ENCODE measurements around the gene ZNF519.
A peak's percentile ranks its signal among the peaks of the same experiment; 100 is the strongest.

Gene ZNF519

DNA sequence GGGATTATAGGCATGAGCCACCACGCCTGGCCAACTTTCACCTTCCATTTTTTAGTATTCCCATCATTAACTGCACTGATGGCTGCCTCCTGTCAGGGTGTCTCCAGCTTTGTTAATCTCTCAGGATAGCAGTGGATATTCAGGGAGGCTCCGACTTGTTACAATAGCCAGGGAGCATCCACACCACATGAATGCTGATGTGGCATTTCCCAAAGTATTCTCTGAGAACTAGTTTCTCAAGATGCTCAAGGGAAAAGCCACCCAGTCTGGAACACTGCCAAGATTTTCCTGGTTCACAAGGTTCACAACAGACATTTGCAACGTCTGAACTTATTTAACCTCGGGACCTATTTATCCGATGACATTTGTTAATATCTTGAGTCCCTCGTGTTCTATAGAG, 33.8 kb downstream of the ZNF519 start:
- DNase-seq (ENCODE audit: low read depth, low spot score) = no peak

DNA sequence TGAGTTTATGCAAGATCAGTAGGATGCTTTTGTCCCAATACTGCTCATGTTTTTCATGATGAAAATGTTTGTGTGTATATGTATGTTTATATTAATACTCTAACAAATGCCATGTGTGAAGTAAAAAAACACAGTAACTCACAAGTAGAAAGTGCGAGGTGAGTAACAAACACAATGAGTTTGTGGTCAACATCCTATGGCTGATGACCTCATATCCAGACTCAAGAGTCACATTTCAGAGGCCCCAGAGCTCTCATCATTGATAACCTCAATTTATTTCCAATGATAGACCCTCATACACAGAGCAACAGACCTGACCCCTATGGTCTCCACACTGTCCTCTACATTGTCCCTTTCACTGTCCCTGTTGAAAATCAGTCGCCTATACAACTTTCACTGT, 34.5 kb downstream of the ZNF519 start:
- no peak for DNase-seq (ENCODE audit: low read depth, low spot score)

DNA sequence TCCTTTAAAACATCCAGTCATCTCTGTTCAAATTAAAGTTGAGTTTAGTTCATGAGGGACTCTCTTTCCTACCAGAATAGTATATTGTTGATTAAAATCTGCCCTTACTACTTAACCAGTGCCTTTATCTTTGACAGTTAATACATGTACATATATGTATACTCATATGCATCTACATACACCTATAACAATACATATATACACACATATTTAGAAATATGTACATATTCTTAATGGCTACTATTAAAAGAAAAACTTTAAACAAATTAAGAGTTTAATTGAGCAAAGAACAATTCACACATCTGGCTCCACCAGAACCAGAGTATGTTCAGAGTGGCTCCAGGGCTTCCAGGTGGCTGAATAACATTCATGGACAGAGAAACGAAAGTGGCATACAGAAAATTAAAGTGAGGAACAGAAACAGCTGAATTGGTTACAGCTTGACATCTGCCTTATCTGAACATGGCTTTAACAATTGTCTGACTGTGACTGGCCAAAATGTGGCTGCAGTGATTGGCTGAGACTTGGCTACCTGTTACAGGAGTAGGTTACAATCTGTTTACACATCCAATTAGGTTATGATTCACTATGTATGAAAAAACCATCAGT, 38.8 kb downstream of the ZNF519 start:
- no peak for DNase-seq (ENCODE audit: low read depth, low spot score)

DNA sequence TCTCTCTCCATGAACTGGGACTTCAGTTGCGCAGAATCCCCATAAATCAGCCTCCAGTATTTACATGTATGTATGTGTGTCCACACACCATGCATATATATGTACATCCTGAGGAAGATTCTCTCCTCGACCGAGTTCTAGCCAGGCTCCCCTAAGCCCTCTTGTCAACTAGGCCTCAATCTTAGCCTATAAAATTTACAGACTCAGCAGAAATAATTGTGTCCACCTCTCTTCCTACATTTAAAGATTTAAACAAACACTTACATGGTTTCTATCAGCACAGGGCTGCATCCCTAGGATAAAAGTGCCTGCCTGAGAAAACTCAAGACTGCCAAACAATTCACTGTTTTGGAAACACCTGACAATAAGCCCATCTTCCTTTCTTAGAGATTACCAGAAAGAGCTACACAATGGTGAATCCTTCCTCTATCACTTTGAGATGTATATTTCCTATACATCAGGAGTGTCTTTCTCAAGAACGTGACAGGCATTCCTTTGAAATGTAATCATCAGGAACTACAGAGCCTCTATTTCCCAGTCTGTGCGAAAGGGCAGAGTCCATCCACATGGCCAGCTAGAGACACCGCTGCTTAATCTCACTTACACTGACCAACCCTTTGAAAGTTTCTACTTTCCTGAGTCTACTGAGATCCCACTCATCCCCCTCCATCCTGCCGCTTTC, 39.5 kb downstream of the ZNF519 start:
- no peak for DNase-seq (ENCODE audit: low read depth, low spot score)

DNA sequence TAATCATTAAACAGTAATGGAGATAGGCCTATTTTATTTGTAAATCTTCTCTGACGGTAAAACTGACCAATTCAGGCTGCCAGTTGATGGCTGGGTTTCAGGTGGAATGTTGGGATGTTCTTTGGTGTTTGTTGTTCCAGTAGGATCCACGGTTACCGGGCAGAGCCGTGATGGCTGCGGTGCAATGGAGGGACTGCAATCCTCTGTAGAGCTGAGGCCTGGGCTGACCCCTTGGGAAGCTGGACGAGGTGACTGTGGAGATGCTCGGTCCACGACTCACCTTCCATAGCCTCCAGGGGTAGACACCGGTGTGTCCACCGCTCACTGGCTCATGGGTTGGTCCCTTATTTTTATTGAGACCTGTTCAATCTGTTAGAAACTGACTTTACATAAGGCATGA, 42.5 kb downstream of the ZNF519 start:
- no peak for DNase-seq (ENCODE audit: low read depth, low spot score)

DNA sequence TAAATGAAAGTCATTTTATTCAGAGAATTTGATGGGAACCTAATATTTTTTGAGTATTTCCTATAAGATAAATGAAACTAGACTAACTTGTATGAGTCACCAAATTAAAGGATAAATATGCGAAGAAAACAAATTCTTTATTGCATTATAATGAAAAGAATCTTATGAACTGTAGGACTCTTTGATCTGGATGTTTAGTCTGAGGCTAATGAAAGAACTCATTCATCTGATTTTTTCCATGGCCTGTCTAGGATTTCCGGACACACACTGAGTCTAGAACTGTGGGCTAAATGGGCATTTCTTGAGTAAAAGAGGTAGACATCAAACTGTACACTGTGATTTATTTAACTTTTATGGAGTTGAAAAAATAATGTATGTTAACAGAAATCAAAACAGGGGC, 43.0 kb downstream of the ZNF519 start:
- DNase-seq (ENCODE audit: low read depth, low spot score) = no peak

DNA sequence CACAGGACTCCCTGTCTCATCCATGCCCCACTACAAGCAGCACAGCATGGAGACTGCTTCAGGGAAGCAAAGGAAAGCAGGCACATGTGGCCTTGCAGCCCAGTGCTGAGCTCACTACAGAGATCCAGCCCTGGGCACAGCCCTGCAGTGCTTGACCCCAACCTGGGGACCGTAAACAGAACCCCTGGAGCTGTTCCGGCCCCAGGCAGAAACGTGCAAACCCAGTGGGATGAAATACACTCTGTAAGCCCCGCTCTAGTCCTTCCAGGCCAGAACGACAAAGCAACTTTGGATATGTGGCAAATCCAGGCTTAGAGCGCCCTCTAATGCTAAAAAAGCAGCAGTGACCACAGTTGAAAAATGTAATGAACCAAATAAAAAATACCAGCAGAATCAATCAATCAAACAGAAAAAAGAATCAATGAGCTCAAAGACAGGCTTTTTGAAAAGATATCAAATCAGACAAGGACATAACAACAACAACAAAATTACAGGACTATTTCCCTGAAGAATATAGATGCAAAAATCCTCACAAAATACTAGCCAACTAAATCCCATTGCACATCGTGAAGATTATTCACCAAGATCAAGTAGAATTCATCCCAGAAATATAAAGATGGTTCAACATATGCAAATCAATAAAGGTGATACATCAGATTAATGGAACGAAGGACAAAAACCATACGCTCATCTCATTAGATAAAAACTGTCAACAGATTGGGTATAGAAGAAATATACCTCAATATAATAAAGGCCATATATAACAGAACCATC, 45.6 kb downstream of the ZNF519 start:
- no peak for DNase-seq (ENCODE audit: low read depth, low spot score)

DNA sequence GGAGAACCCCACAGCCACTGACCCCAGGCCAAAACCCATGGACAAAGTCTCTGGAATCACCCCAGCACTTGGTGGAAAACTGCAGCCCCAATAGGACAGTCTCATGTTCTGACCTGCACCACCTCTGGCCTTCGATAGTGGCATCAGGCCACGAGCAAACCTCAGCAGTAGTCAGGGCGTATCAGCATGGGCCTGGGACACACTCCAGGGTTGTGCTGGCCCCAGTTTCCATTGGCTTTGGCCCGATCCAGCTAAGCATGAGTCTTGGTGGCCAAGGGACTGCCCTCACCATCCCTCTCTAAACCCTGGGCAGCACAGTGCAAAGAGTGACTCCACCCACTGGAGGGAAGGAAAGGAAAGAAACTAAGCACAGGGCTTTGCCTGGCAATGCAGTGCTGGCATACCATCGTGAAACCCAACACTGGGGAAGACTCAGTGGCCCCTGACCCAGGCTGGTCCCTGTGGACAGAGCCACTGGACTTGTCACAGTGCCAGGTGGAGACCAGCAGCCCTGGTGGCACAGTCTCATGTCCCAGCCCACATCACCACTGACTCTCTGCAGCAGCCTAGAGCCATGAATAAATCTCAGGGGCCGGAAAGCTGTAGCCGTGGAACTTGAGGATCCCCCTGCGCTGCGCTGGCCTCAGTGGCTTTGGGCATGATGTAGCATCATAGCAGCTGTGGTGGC, 46.3 kb downstream of the ZNF519 start:
- DNase-seq (ENCODE audit: low read depth, low spot score) = no peak

DNA sequence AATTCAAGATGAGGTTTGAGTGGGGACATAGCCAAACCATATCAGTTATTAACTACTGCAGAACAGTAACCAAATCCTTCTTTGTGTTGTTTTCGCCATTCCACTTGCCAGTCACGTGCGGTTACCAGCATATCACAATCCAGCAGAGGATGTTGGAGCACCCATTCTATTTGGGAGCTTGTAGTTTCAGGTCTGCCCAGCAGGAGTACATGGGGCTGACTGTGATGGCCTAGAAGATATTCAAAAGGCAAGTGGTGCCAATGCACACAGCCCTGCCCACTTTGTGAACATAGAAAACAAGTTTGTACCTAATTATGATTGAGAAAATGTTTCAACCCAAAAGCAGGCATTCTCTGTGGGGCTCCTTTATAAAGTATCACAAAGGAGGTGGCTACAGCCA, 57.0 kb downstream of the ZNF519 start:
- DNase-seq (ENCODE audit: low read depth, low spot score) = no peak

DNA sequence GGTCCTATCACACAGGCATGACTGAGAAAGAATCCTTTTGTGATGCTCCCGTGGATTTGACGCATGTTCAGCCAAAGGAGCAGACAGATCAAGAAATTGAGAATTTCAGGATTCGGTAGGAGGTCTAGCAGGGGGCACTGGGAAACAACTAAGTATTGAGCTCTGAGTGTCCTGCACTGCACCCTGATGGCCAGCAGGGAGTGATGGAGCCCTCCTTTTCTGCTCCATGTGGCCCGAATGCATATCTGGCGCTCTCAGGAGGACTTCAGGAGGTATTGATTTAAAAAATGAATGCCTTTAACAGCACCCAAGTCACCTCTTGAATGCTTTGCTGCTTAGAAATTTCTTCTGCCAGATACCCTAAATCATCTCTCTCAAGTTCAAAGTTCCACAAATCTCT, 58.0 kb downstream of the ZNF519 start:
- peak; percentile 38 for DNase-seq (ENCODE audit: low read depth, low spot score)

DNA sequence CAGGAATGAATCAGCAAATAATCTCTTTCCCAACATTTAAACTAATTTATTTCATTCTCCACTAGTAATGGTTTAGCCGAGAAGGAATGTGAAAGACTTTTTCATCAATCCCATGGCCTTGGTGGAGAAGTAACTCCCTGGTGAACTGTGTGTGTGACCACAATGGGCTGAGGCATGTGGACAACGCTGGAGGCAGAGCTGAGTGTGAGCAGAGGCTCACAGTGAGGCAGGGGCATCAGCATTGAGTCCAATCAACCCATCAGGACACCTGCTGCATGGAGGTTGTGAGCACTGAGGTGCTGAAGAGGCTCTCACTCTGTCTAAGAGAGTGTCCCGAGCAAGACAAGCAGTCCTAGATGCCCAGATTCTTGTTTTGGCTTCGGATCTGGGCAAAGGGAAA, 78.6 kb downstream of the ZNF519 start:
- no peak for DNase-seq (ENCODE audit: low read depth, low spot score)
